Amniotic stem cell (primary cell): ENCODE results near the gene PLS1.
"Not testable (repeated sequence)": the region's sequence is repeated elsewhere in the genome, so short reads cannot be mapped to it uniquely, and the experiment has no call there.

ENCODE experiments used
- DNase-seq: peaks from one replicate; lab custom pipeline; 2025; lab: John Stamatoyannopoulos, UW

Gene PLS1

GRCh38 chr3:142596726-142597088 lies 514 bp downstream of the PLS1 start:
- DNase-seq = no peak

DNA sequence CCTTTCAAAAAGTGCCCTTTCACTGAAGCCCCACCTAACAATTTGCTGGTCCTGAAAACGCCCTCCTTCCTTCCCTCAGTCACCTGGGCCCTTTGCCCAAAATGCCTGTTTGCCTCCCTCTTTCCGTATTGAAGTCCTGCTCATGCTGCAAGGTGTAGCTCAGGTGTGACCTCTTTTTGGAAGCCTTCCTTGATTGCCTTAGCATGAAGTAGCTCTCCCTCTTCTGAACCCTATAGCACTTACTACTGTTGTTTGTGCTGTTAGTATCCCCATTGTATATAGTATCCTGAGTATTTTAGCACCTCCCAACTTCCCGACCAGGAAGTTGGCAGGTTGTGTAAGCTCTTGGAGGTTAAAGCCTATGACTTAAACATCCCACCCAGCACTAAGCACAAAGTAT lies 1.7 kb downstream of the PLS1 start:
- no peak for DNase-seq

DNA sequence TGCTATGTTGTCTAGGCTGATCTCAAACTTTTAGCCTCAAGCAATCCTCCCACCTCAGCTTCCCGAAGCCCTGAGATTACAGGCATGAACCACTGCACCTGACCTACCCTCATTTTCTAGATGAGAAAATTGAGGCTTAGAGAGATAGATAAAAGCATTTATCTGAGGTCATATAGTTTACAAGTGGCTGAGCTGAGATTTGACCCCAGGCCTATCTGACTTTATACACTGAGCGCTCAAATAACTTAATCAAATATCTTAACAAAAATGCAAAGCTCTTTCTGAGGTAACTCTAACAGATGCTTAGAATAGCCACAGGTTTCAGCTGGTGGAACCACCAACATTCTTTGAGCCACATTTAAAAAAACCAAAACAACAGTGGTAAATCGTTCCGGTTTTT lies 5.5 kb downstream of the PLS1 start:
- DNase-seq = no peak

GRCh38 chr3:142602619-142603385 lies 6.6 kb downstream of the PLS1 start:
- no peak for DNase-seq

- DNase-seq = not testable (repeated sequence)
These were observed 7.2 kb downstream of the PLS1 start for GRCh38 chr3:142603386-142603705.

DNA sequence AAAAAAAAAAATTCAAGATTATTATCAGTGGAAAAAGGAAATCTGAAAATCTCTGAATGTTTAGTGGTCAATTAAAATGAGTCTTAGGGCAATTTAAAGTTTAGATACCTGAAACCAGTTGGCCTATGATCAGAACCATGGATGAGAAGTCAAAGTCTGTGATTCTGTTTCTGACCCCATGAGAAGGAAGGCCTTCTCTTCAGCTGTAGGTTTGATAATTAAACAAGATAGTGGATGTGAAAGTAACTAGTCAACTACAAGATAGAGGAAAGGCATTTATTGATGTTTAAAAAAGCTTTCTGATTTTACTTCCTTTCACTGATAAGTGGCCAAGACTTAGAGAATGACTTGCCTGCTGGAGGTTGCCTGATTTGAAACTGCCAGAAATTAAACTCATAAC lies 8.7 kb downstream of the PLS1 start:
- no peak for DNase-seq

GRCh38 chr3:142608631-142609030 lies 12.4 kb downstream of the PLS1 start:
- DNase-seq = no peak

- no peak for DNase-seq
These were observed 12.9 kb downstream of the PLS1 start for GRCh38 chr3:142609136-142609535.

- no peak for DNase-seq
These were observed 15.0 kb downstream of the PLS1 start for GRCh38 chr3:142611206-142611605.

DNA sequence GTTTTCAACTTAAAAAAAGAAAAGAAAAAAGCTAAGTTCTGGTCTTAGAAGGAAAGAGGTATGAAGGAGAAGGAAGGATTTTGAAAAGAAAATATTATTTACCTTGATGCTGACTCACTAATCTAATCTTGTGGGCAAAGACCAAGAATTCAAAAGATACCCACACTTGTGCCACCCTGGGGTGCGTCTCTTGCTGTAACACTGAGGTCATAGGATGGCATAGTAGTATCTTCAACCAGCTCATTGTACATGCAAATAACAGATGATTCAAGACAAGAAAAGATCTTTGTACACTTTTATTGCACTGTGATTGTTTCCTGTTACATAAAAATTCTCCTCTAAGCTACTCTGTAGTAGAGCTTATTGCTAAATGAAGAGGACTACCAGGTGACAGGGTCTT lies 17.3 kb downstream of the PLS1 start:
- no peak for DNase-seq

DNA sequence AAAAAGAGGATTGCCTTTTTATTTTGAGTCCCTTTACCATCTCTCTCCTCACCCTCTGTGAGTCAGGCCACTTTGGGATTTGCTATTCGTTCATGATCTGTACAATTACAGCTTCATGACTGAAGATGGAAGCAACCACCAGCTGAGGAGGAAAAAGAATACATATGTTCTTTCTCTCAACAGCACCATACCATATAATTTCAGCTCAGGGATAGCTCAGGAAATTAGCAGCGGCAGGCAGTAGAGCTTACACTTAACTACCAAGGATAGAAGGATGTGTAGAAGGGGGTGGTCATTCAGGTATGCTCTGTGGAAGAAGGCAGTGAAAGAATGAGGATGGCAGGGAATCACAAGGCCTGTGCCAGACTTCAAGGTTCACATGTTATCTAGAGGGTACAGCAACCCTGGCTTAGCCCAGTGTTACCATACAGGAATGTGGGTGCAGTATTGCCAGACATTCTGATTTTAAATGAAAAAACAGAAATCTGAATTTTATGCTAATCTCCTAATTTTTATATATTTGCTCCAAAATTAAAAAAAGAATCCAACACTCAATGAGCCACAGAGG lies 17.9 kb downstream of the PLS1 start:
- DNase-seq = no peak

DNA sequence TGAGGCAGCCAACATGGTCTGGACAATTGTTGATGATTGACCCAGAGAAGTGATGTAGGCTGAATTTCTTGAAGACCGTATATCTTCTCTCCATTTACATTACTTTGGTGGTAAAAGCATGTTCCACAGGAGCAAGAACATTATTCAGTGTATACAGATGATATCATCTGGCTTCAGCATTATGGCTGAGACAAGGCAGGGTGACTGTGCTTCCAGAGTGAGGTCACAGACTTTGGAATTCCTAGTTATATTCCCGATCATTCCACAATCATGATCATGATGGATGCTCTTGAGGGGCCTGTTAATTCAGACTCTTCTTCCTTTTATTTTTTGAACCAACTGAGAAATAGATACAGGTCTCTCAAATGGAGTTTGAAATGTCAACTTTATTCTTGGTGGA lies 19.0 kb downstream of the PLS1 start:
- DNase-seq = no peak

- DNase-seq = no peak
These were observed 22.8 kb downstream of the PLS1 start for GRCh38 chr3:142618917-142619461.

- DNase-seq = no peak
These were observed 26.2 kb downstream of the PLS1 start for GRCh38 chr3:142622405-142622804.

- no peak for DNase-seq
These were observed 27.0 kb downstream of the PLS1 start for GRCh38 chr3:142623194-142623593.

- DNase-seq = no peak
These were observed 28.4 kb downstream of the PLS1 start for GRCh38 chr3:142624341-142625152.

- DNase-seq = no peak
These were observed 28.9 kb downstream of the PLS1 start for GRCh38 chr3:142625153-142625440.

GRCh38 chr3:142626971-142627370 lies 30.8 kb downstream of the PLS1 start:
- no peak for DNase-seq

- DNase-seq = no peak
These were observed 32.6 kb downstream of the PLS1 start for GRCh38 chr3:142628801-142629200.

DNA sequence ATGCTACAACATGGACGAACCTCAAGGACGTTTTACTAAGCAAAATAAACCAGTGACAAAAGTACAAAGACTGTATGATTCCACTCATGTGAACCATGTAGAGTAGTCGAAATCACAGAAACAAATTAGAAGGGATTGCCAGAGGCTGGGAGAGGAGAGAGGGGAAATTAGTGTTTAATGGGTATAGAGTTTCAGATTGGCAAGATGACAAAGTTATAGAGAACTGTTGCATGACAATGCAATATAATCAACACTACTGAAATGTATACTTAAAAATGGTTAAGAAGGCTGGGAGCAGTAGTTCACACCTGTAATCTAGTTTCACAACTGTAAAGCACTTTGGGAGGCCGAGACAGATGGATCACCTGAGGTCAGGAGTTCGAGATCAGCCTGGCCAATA lies 36.9 kb downstream of the PLS1 start:
- DNase-seq = no peak

DNA sequence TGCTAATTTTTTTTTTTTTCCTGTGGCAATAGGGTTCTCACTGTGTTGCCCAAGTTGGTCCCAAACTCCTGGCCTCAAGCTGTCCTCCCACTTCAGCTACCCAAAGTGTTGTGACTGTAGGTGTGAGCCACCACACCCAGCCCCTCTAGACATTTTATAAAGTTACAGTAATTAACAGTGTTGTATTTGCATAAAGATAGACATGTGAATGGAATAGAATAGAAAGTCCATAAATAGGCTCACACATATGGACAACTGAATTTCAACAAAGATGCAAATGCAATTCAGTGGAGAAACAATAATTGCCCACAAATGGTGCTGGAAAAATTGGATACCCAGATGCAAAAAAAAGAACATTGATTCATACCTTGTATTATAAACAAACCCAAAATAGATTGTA lies 39.9 kb downstream of the PLS1 start:
- DNase-seq = no peak

- DNase-seq = no peak
These were observed 40.5 kb downstream of the PLS1 start for GRCh38 chr3:142636664-142637063.

DNA sequence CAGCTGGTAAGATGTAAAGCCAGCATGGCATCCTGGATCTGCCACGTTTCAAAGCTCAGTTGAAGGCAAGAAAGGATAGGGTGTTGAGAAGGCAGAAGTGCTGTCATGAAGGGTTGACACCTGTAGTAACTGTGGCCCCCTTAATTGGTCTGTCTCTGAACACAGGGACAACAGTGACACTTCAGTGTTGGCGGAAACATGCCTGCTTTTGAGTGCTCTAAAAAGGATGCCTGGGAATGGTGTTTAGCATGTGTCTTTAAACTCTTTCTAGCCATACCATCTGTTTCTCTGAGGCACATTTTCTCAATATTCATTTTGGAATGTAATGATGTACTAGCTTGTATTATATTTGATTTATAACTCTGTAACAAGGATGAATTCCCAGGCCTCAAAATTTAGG lies 42.1 kb downstream of the PLS1 start:
- DNase-seq = no peak
